HEK293 (cell line): ENCODE results near the gene ATP13A1.

ENCODE experiments used
- CTCF ChIP-seq: fragments of 450-650 bp; formaldehyde crosslinking; IDR thresholded peaks from 2 replicates; pipeline ENCODE4 v1.5.1; 2016; ENCODE audit warnings: missing biosample characterization, missing genetic modification characterization
- KLF10 ChIP-seq: fragments of 450-650 bp; IDR thresholded peaks from 2 replicates; pipeline ENCODE4 v1.5.1; 2018; ENCODE audit warnings: missing biosample characterization, mild to moderate bottlenecking, missing genetic modification characterization
- ZFP3 ChIP-seq: fragments of 450-650 bp; formaldehyde crosslinking; IDR thresholded peaks from 2 replicates; pipeline ENCODE4 v1.5.1; 2016; ENCODE audit warnings: low read depth, missing biosample characterization, missing genetic modification characterization
- ZNF146 ChIP-seq: fragments of 450-650 bp; formaldehyde crosslinking; IDR thresholded peaks from 2 replicates; pipeline ENCODE4 v1.5.1; 2016; ENCODE audit warnings: missing biosample characterization, missing genetic modification characterization
- ZNF175 ChIP-seq: fragments of 450-650 bp; formaldehyde crosslinking; IDR thresholded peaks from 2 replicates; pipeline ENCODE4 v1.5.1; 2016; ENCODE audit warnings: missing biosample characterization, missing genetic modification characterization
- ZNF274 ChIP-seq, 2 experiments: fragments of 200-500 bp in 1 of 2; fragments of 450-650 bp in 1 of 2; sonication (Bioruptor generic) in 1 of 2; formaldehyde crosslinking in 1 of 2; IDR thresholded peaks; 2 replicates each; pipeline versions ENCODE4 v1.5.1 to v1.6.1; 2014 to 2016; ENCODE audit warnings: borderline replicate concordance in 1 of 2, inconsistent platforms in 1 of 2, low read length in 1 of 2, missing biosample characterization in 1 of 2, missing genetic modification characterization in 1 of 2
- ZNF571 ChIP-seq: fragments of 450-650 bp; formaldehyde crosslinking; IDR thresholded peaks from 2 replicates; pipeline ENCODE4 v1.5.0; 2017; ENCODE audit warnings: missing biosample characterization, missing genetic modification characterization
- ZNF639 ChIP-seq: fragments of 450-650 bp; formaldehyde crosslinking; IDR thresholded peaks from 2 replicates; pipeline ENCODE4 v1.5.1; 2016; ENCODE audit warnings: missing biosample characterization, missing genetic modification characterization
- ZSCAN5A ChIP-seq: fragments of 450-650 bp; formaldehyde crosslinking; IDR thresholded peaks from 2 replicates; pipeline ENCODE4 v1.5.1; 2016; ENCODE audit warnings: missing biosample characterization, missing genetic modification characterization

GRCh38 chr19:19602136-19602712, 61.3 kb downstream of the ATP13A1 start:
- TF ChIP-seq ZNF639 = no peak
- no peak for TF ChIP-seq ZSCAN5A (tag by site-specific recombination)
- TF ChIP-seq ZNF175 (tag by site-specific recombination) = no peak
- no peak for TF ChIP-seq KLF10 (tag by site-specific recombination)
- no peak for TF ChIP-seq CTCF (tag by site-specific recombination)
- TF ChIP-seq ZNF146 (tag by site-specific recombination) = no peak
- no peak for TF ChIP-seq ZNF274 (IDR thresholded peaks at IDR 0.05; ENCODE audit: low read length)
- no peak for TF ChIP-seq ZNF274 (tag by site-specific recombination; IDR thresholded peaks at IDR 0.05; ENCODE audit: borderline replicate concordance)
- TF ChIP-seq ZFP3 (tag by site-specific recombination) = no peak
- TF ChIP-seq ZNF571 (tag by site-specific recombination) = no peak
